GM12874 (cell line): Measurements from ENCODE around the gene NTN3.

Experiments
- TF ChIP-seq, protein P1 (sequence below): IDR thresholded peaks from 2 replicates; pipeline ENCODE4 v1.5.1; 2011; ENCODE audit warnings: low read depth, mild to moderate bottlenecking, control low read depth, low read length, moderate library complexity; ENCODE audit not compliant: insufficient read depth

Gene NTN3

DNA sequence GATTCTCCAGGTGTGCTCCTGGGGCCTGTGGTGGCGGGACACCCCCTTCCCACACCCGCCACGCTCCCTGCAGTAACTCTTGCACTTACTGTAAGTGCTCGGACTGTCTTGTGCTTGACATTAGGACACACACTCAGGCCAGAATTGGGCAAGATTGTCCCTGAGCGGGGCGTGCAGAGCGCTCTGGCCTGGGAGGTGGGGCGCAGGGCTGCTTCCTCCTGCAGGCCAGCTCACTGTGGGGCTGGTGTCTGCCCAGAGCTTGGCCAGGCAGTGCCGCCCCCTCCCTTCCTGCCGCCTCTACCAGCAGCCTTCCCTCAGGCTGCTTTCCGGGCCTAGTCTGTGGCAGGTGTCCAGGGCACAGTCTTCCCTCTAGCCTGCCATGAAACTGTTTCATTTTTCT is 36.6 kb downstream of the NTN3 start:
- TF ChIP-seq, protein P1, sequence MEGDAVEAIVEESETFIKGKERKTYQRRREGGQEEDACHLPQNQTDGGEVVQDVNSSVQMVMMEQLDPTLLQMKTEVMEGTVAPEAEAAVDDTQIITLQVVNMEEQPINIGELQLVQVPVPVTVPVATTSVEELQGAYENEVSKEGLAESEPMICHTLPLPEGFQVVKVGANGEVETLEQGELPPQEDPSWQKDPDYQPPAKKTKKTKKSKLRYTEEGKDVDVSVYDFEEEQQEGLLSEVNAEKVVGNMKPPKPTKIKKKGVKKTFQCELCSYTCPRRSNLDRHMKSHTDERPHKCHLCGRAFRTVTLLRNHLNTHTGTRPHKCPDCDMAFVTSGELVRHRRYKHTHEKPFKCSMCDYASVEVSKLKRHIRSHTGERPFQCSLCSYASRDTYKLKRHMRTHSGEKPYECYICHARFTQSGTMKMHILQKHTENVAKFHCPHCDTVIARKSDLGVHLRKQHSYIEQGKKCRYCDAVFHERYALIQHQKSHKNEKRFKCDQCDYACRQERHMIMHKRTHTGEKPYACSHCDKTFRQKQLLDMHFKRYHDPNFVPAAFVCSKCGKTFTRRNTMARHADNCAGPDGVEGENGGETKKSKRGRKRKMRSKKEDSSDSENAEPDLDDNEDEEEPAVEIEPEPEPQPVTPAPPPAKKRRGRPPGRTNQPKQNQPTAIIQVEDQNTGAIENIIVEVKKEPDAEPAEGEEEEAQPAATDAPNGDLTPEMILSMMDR: no peak

DNA sequence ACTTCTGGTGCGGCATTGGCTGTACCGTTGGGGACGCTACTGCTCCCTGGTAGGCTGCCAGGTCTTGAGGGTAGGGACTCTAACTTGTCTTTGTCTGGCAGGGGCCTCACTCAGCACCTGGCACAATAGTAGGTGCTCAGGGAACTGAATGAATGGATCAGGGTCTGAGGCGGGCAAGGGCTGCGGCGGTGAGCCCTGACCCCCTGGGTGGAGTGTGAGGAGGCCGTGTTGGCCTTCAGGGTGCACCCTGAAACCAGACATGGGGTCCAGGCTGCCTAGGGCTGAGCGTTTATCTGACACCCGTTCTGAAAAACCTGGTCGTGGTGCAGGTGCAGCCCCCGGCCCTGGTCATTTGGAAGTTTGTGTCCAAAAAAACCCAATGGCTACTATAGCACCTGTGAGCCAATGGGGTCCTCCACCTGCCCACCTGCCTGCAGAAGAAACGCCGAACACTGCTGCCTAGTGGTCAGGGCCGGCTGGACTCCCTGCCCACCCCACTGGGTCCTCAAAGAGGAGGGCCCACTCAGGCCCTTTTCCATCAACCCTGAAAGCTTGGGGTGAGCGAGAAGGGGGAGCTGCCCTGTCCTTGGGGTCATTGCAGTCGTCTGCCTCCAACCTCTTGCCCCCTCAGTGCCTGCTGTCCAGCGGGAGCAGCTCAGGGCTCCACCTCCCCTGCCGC is 37.8 kb downstream of the NTN3 start:
- TF ChIP-seq, protein P1: no peak

DNA sequence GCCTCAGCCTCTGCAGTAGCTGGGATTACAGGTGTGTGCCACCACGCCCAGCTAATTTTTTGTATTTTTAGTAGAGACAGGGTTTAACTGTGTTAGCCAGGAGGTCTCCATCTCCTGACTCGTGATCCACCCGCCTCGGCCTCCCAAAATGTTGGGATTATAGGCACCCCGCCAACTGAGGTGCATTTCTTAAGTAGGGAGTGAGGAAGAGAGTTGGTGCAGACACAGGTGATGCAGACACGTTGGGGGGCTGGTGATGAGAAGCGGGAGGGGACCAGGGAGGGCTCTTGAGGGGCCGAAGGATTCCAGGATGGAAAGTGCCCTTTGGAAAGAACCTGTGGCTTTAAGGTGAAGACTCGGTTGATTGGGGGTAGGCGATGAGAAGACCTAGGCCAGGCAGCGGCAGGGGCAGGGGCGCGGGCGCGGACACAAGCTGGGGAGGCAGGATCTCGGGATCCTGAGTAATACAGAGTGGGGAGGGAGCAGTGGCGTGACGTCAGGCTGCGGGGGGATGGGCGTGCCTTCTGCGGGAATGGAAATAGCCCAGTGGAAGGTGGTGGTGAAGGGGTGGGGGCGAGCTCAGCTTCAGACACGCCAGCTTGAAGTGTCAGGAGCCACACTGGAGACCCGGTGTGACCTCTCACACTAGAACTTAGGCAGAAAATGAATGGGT is 40.2 kb downstream of the NTN3 start:
- TF ChIP-seq, protein P1: no peak

DNA sequence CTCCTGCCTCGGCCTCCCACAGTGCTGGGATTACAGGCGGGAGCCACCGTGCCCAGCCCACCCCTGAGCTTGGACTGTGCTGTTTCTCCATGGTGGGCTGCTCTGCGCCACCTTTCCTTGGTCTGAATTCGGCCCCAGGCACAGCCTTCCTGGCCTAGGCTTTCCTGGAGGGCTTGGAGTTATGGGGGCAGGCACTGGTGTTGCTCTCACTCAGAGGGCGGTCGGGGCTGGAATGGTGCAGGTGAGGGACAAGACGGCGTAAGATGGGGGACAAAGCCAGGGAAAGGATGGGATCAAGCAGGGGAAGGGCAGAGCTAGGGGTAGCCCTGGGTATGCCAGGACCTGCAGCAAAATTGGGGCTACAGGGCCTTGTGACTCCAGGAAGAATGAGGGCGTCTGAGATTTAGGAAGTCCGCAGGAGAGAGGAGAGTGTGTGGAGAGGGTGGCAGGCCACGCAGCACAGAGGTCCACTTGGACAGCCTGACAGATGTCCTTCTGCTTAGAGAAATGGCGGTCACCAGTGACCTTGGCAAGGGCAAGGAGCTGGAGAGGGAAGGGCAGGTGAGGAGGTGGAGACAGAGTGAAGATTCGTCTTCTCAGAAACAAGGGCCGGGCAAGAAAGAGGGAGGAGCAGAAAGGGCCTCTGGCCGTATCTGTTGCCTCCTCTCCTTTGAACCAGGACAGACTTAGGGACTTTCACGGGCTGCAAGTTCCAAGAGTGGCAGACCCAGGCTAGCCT is 41.1 kb downstream of the NTN3 start:
- TF ChIP-seq, protein P1: no peak

DNA sequence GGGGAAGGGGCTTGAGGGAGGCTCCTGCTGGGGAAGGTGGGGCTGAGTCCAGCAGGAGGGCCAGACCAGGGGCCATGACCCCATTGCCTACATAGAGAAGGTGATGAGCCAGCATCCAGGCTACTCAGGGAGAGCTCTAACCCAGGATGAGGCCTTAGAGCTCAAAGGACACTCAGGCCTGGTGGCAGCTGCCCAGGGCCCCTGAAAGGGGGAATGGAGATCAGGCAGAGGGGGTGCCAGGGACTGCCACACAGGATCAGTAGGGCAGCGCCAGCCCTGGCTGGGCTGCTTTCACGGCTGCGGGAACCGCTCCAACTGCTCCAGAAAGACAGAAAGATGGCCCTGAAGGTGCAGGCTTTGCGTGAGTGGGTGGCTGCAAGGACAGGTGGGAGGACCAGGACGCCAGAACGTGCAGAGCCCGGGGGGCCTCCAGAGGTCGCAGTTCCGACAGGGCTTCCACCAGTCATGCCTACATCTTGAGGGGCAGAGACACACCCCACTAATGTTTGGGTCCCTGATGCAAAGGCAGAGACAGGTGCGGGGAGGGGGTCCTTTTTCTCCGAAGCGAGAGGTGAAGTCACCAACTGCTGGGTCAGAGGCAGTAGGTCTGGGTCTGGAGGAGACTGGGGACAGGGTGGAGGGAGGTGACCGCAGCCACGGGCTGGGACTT is 41.8 kb downstream of the NTN3 start:
- TF ChIP-seq, protein P1: no peak

DNA sequence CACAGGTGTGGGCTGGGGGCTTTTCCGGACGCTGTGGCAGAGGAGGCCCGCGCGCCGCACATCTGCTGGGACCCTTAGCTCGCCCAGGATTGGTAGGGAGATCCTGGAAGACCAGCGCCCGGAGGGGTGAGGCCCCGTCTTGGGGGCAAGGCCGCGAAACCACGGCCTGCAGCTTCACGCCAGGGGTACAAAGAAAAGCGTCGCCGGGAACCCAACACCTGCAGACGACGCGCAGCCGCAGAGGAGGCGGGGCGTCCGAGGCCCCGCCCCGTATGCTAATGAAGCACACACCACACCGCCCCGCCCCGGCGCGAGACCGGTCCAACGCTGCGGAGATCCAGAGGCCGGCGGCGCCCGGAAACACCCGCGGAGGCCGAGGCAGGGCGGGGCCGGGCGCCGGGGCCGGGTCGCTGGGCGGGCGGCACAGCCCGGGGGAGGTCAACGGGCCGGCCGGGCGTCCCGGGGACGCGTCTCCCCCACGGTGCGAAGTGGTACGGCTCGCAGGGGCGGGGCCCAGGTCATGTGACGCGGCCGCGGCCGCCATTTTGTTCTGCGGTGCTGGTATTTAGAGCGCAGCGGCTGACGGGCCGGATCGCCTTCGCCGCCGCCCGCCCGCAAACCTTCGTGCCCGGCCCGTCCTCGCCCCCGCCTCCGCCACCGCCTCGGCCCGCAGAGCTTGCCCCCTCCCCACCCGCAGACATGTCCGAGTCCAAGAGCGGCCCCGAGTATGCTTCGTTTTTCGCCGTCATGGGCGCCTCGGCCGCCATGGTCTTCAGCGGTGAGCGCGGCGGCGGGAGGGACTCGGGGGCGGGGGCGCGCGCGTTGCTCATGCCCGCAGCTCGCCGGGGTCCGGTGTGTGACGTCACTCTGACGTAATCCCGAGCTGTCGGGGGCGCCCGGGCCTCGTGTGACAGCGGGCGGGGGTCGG is 42.6 kb downstream of the NTN3 start, which contains the start of gene ATP6V0C:
Gene ATP6V0C, plus strand, starts transcription at position 548 of the 928 bp plus-strand sequence. Its CDS starts 152 bp downstream, at position 700.
- TF ChIP-seq, protein P1: no peak
